AG09319 (cell line): ENCODE data around the gene GPR35.

Experiments used
- DNase-seq: peaks from one replicate; pipeline ENCODE4 v3.0.0-alpha.2; 2010; ENCODE audit warnings: low read depth; ENCODE audit errors: extremely low read depth
- CTCF ChIP-seq: IDR thresholded peaks from 2 replicates; pipeline ENCODE4 v1.5.1; 2011; ENCODE audit warnings: low read depth, mild to moderate bottlenecking, inconsistent platforms, low read length, moderate library complexity

Gene GPR35

GRCh38 chr2:240620149-240620731 lies 5.0 kb upstream of the GPR35 start:
- DNase-seq = no peak
- no peak for TF ChIP-seq CTCF

GRCh38 chr2:240620859-240621258 lies 4.4 kb upstream of the GPR35 start:
- no peak for DNase-seq
- TF ChIP-seq CTCF = no peak

GRCh38 chr2:240622060-240622411 lies 3.2 kb upstream of the GPR35 start:
- DNase-seq = no peak
- TF ChIP-seq CTCF = no peak

- no peak for TF ChIP-seq CTCF
- no peak for DNase-seq
Measured at GRCh38 chr2:240622531-240623235, 2.6 kb upstream of the GPR35 start.

GRCh38 chr2:240623531-240624010 lies 1.7 kb upstream of the GPR35 start:
- DNase-seq = no peak
- no peak for TF ChIP-seq CTCF

GRCh38 chr2:240624011-240624949 lies 1.0 kb upstream of the GPR35 start:
- DNase-seq = no peak
- no peak for TF ChIP-seq CTCF
